SK-N-SH treated with all-trans-retinoic acid at 6 μM for 48 hours (cell line): ENCODE results near the gene SLC30A9.

Experiments
- ATAC-seq: fragments of 200-7000 bp; cut with Tn5 transposase; 3 replicates; pipeline ENCODE4 v1.9.1; 2020; ENCODE audit warnings: mild to moderate bottlenecking, moderate library complexity
- ARNTL ChIP-seq: fragments of 450-650 bp; formaldehyde crosslinking; IDR thresholded peaks from 2 replicates; pipeline ENCODE4 v1.5.0; 2020; ENCODE audit warnings: low read depth, mild to moderate bottlenecking, moderate library complexity, borderline replicate concordance
- BACH2 ChIP-seq: fragments of 250-450 bp; sonication (Bioruptor Pico); IDR thresholded peaks from 2 replicates; pipeline ENCODE4 v1.9.0; 2021; ENCODE audit warnings: mild to moderate bottlenecking, borderline replicate concordance
- CREB5 ChIP-seq: fragments of 250-450 bp; sonication (Bioruptor Pico); IDR thresholded peaks from 2 replicates; pipeline ENCODE4 v1.5.1; 2020; ENCODE audit warnings: low read depth, mild to moderate bottlenecking, moderate library complexity
- CSDC2 ChIP-seq: fragments of 250-450 bp; sonication (Bioruptor Pico); IDR thresholded peaks from 2 replicates; pipeline ENCODE4 v1.5.0; 2020; ENCODE audit warnings: mild to moderate bottlenecking, moderate library complexity
- CSRNP3 ChIP-seq: fragments of 250-450 bp; sonication (Bioruptor Pico); IDR thresholded peaks from 2 replicates; pipeline ENCODE4 v1.5.1; 2021; ENCODE audit warnings: mild to moderate bottlenecking, moderate library complexity
- ESRRG ChIP-seq: fragments of 250-450 bp; sonication (Bioruptor Pico); IDR thresholded peaks from 2 replicates; pipeline ENCODE4 v1.6.1; 2021; ENCODE audit warnings: mild to moderate bottlenecking
- GLIS3 ChIP-seq: fragments of 250-450 bp; sonication (Bioruptor Pico); IDR thresholded peaks from 2 replicates; pipeline ENCODE4 v1.5.0; 2020; ENCODE audit warnings: mild to moderate bottlenecking, moderate library complexity
- ISL1 ChIP-seq: fragments of 250-450 bp; sonication (Bioruptor Pico); IDR thresholded peaks from 2 replicates; pipeline ENCODE4 v2.1.2; 2022; ENCODE audit warnings: mild to moderate bottlenecking, moderate library complexity
- OSR1 ChIP-seq: fragments of 250-450 bp; sonication (Bioruptor Pico); IDR thresholded peaks from 2 replicates; pipeline ENCODE4 v1.8.0; 2022; ENCODE audit warnings: moderate library complexity, mild to moderate bottlenecking, inconsistent platforms
- PATZ1 ChIP-seq: fragments of 250-450 bp; sonication (Bioruptor Pico); IDR thresholded peaks from 2 replicates; pipeline ENCODE4 v1.8.0; 2020; ENCODE audit warnings: mild to moderate bottlenecking, moderate library complexity, borderline replicate concordance
- PPARA ChIP-seq: fragments of 250-450 bp; sonication (Bioruptor Pico); IDR thresholded peaks from 2 replicates; pipeline ENCODE4 v1.5.0; 2020; ENCODE audit warnings: mild to moderate bottlenecking, borderline replicate concordance
- RARB ChIP-seq: fragments of 250-450 bp; sonication (Bioruptor Pico); IDR thresholded peaks from 2 replicates; pipeline ENCODE4 v1.8.0; 2021; ENCODE audit warnings: mild to moderate bottlenecking, moderate library complexity
- TCF4 ChIP-seq: fragments of 250-450 bp; sonication (Bioruptor Pico); IDR thresholded peaks from 2 replicates; pipeline ENCODE4 v1.8.0; 2021; ENCODE audit warnings: mild to moderate bottlenecking, moderate library complexity, borderline replicate concordance
- TSHZ2 ChIP-seq: fragments of 250-450 bp; sonication (Bioruptor Pico); IDR thresholded peaks from 2 replicates; pipeline ENCODE4 v1.5.0; 2020; ENCODE audit warnings: mild to moderate bottlenecking, moderate library complexity
- ZC3H10 ChIP-seq: fragments of 250-450 bp; sonication (Bioruptor Pico); IDR thresholded peaks from 2 replicates; pipeline ENCODE4 v1.5.1; 2021; ENCODE audit warnings: mild to moderate bottlenecking, moderate library complexity
- ZFP3 ChIP-seq: fragments of 250-450 bp; sonication (Bioruptor Pico); IDR thresholded peaks from 2 replicates; pipeline ENCODE4 v1.5.0; 2020; ENCODE audit warnings: mild to moderate bottlenecking, moderate library complexity
- ZFP30 ChIP-seq: fragments of 450-650 bp; formaldehyde crosslinking; IDR thresholded peaks from 2 replicates; pipeline ENCODE4 v1.5.0; 2022; ENCODE audit warnings: mild to moderate bottlenecking, moderate library complexity
- ZNF565 ChIP-seq: fragments of 450-650 bp; formaldehyde crosslinking; conservative IDR thresholded peaks from 2 replicates; pipeline ENCODE4 v1.5.0; 2020; ENCODE audit warnings: low read depth, mild to moderate bottlenecking, moderate library complexity
- ZNF70 ChIP-seq: fragments of 450-650 bp; formaldehyde crosslinking; IDR thresholded peaks from 2 replicates; pipeline ENCODE4 v1.5.0; 2020; ENCODE audit warnings: mild to moderate bottlenecking, moderate library complexity
- ZNF8 ChIP-seq: fragments of 450-650 bp; formaldehyde crosslinking; IDR thresholded peaks from 2 replicates; pipeline ENCODE4 v1.5.0; 2020; ENCODE audit warnings: mild to moderate bottlenecking, moderate library complexity

The SLC30A9 gene

GRCh38 chr4:42074294-42074693, 84.0 kb downstream of the SLC30A9 start (continued):
- TF ChIP-seq CSRNP3 (no peak), ESRRG (CRISPR knock-in tag) (no peak), ISL1 (CRISPR knock-in tag) (no peak)

GRCh38 chr4:42078184-42078801, 88.0 kb downstream of the SLC30A9 start:
- ATAC-seq = no peak
- no peak for TF ChIP-seq ZNF565 (CRISPR knock-in tag)
- no peak for TF ChIP-seq ISL1 (CRISPR knock-in tag)
- TF ChIP-seq ZFP30 (CRISPR knock-in tag) = no peak
- no peak for TF ChIP-seq BACH2

- TF ChIP-seq ISL1 (CRISPR knock-in tag) (no peak), ARNTL (CRISPR knock-in tag) (no peak), ZFP3 (CRISPR knock-in tag) (no peak), GLIS3 (no peak), ZNF70 (CRISPR knock-in tag) (no peak), ZNF8 (no peak), RARB (no peak), CREB5 (CRISPR knock-in tag) (no peak), ESRRG (CRISPR knock-in tag) (no peak), PATZ1 (CRISPR knock-in tag) (no peak), TCF4 (no peak), CSRNP3 (no peak), PPARA (CRISPR knock-in tag) (no peak), ZFP30 (CRISPR knock-in tag) (no peak), OSR1 (CRISPR knock-in tag) (no peak), ZC3H10 (CRISPR knock-in tag) (no peak)
- no peak for ATAC-seq
Observed at GRCh38 chr4:42080306-42080705, 90.0 kb downstream of the SLC30A9 start.

- TF ChIP-seq ESRRG (CRISPR knock-in tag) (no peak), PPARA (CRISPR knock-in tag) (no peak), ZNF565 (CRISPR knock-in tag) (no peak), TSHZ2 (CRISPR knock-in tag) (no peak), ZFP30 (CRISPR knock-in tag) (no peak), ZNF70 (CRISPR knock-in tag) (no peak), BACH2 (no peak), RARB (no peak), CSDC2 (CRISPR knock-in tag) (no peak), CSRNP3 (no peak), PATZ1 (CRISPR knock-in tag) (no peak), GLIS3 (no peak)
- ATAC-seq = peak; percentile 54; the same call in 2 of the 3 replicates
Observed at GRCh38 chr4:42083816-42084215, 93.5 kb downstream of the SLC30A9 start.
